DND-41 (cell line): ENCODE results near the gene MIEF2.

ENCODE experiments used
- ATAC-seq: fragments of 200-7000 bp; cut with Tn5 transposase; 3 replicates; pipeline ENCODE4 v1.9.1; 2021; ENCODE audit warnings: low read depth; ENCODE audit not compliant: insufficient read depth
- DNase-seq: peaks from one replicate; pipeline ENCODE4 v3.0.0-alpha.2; 2020
- H2AFZ ChIP-seq: 2 replicates; pipeline ENCODE4 v1.6.0; 2012; ENCODE audit warnings: low read depth, low read length
- H3K27ac ChIP-seq: 2 replicates; pipeline ENCODE4 v1.5.1; 2012; ENCODE audit warnings: low read length, inconsistent platforms
- H3K27me3 ChIP-seq: fragments of 200-600 bp; sonication (generic); 2 replicates; pipeline ENCODE4 v1.6.0; 2012; ENCODE audit warnings: low read length, mild to moderate bottlenecking, inconsistent platforms; ENCODE audit not compliant: insufficient read depth, poor library complexity
- H3K36me3 ChIP-seq: 2 replicates; pipeline ENCODE4 v1.5.1; 2012; ENCODE audit warnings: low read length, inconsistent platforms; ENCODE audit not compliant: insufficient read depth
- H3K4me1 ChIP-seq: 2 replicates; pipeline ENCODE4 v1.5.1; 2012; ENCODE audit warnings: mild to moderate bottlenecking, low read length; ENCODE audit not compliant: insufficient read depth
- H3K4me2 ChIP-seq: 2 replicates; pipeline ENCODE4 v1.6.0; 2012; ENCODE audit warnings: mild to moderate bottlenecking, moderate library complexity, low read length, inconsistent platforms; ENCODE audit not compliant: insufficient read depth
- H3K4me3 ChIP-seq, 2 experiments: fragments of 200-600 bp in 1 of 2; shearing (Covaris generic) in 1 of 2; 2 replicates each; pipeline ENCODE4 v1.5.1; 2012 to 2016; ENCODE audit warnings: inconsistent platforms in 2 of 2, low read length in 2 of 2, mild to moderate bottlenecking in 2 of 2, low read depth in 1 of 2, moderate library complexity in 1 of 2
- H3K79me2 ChIP-seq: 2 replicates; pipeline ENCODE4 v1.6.0; 2012; ENCODE audit warnings: low read length, inconsistent platforms; ENCODE audit not compliant: insufficient read depth
- H3K9ac ChIP-seq: 2 replicates; pipeline ENCODE4 v1.6.0; 2012; ENCODE audit warnings: low read depth, mild to moderate bottlenecking, inconsistent platforms, low read length, moderate library complexity
- H3K9me3 ChIP-seq: 2 replicates; pipeline ENCODE4 v1.5.1; 2012; ENCODE audit warnings: low read length, moderate library complexity, mild to moderate bottlenecking, inconsistent platforms; ENCODE audit not compliant: insufficient read depth, severe bottlenecking
- H4K20me1 ChIP-seq: 2 replicates; pipeline ENCODE4 v1.6.0; 2012; ENCODE audit warnings: low read length; ENCODE audit not compliant: insufficient read depth
- EZH2 ChIP-seq: IDR thresholded peaks from 3 replicates; pipeline ENCODE4 v1.6.1; 2012; ENCODE audit warnings: borderline replicate concordance, low read depth, mild to moderate bottlenecking, moderate library complexity, low read length, inconsistent platforms; ENCODE audit not compliant: severe bottlenecking
- TF ChIP-seq, protein P1 (sequence below): IDR thresholded peaks from 2 replicates; pipeline ENCODE4 v1.5.1; 2012; ENCODE audit warnings: borderline replicate concordance, low read length, moderate library complexity, mild to moderate bottlenecking; ENCODE audit not compliant: poor library complexity, severe bottlenecking; ENCODE audit errors: extremely low read depth

The MIEF2 gene

DNA sequence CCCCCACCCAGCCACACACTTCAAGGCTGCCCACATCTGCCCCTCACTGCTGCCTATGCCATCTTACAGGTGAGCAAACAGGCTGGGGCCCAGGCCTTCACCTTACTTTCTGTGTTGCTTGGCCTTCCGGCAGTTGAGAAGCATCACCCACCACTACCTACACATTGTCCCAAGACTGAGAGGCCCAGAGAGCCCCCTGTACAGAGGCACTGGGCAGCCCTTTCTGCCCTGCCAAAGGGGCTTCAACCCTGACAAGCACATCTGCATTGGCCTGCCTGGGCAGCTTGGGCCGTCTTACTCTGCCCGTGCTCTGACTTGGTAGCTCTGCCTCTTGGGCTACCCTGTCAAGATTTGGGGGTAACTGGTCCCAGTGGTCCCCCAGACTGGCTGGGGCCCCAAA is 1.2 kb downstream of the MIEF2 start:
- Histone ChIP-seq H2AFZ (no peak overlapping the region), H3K36me3 (peaks cover 32% of the 10 kb centered on the region), H3K27me3 (no peaks in the 10 kb centered on the region), H3K9me3 (no peaks in the 10 kb centered on the region), H3K9ac (peak overlapping the region; percentile 68), H3K4me2 (peak overlapping the region; percentile 86), H3K4me3 (peak overlapping the region; percentile 49 to 83; a peak in 3 of 4 replicates), H4K20me1 (peaks cover 14% of the 10 kb centered on the region), H3K27ac (peak overlapping the region; percentile 68), H3K79me2 (peaks cover 39% of the 10 kb centered on the region), H3K4me1 (peaks cover 51% of the 10 kb centered on the region)
- ATAC-seq (no peak), DNase-seq (no peak)
- TF ChIP-seq, protein P1, sequence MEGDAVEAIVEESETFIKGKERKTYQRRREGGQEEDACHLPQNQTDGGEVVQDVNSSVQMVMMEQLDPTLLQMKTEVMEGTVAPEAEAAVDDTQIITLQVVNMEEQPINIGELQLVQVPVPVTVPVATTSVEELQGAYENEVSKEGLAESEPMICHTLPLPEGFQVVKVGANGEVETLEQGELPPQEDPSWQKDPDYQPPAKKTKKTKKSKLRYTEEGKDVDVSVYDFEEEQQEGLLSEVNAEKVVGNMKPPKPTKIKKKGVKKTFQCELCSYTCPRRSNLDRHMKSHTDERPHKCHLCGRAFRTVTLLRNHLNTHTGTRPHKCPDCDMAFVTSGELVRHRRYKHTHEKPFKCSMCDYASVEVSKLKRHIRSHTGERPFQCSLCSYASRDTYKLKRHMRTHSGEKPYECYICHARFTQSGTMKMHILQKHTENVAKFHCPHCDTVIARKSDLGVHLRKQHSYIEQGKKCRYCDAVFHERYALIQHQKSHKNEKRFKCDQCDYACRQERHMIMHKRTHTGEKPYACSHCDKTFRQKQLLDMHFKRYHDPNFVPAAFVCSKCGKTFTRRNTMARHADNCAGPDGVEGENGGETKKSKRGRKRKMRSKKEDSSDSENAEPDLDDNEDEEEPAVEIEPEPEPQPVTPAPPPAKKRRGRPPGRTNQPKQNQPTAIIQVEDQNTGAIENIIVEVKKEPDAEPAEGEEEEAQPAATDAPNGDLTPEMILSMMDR = no peak
- TF ChIP-seq EZH2 = no peak

DNA sequence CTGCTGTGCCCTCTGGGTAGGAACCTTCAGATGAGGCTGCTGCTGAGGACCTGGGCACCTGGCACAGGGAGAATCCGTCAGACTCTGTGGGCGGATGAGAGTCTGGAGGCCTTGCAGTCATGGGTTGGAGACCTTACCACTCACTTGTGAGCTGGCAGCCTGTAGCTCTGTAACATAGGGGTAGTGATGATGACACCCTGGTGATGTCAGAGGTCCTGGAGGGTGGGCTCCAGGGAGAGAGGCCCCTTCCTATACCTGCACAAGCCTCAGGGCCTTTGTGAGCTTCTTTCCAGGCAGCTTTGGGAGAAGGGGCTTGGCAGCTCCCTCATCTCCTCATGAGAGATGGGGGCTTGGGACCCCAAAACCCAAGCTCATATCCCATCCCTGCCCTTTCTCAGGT is 1.6 kb downstream of the MIEF2 start:
- no peak for TF ChIP-seq EZH2
- TF ChIP-seq, protein P1 = no peak
- ATAC-seq = no peak
- H3K4me1 ChIP-seq = peaks cover 47% of the 10 kb centered on the region
- DNase-seq = no peak
- peaks cover 11% of the 10 kb centered on the region for H4K20me1 ChIP-seq
- no peaks in the 10 kb centered on the region for H3K9me3 ChIP-seq
- H2AFZ ChIP-seq = no peak overlapping the region
- no peaks in the 10 kb centered on the region for H3K27me3 ChIP-seq
- no peak overlapping the region for H3K27ac ChIP-seq
- peak overlapping the region; percentile 86 for H3K4me2 ChIP-seq
- H3K4me3 ChIP-seq = peak overlapping the region in 1 of 2 experiments; percentile 83; a peak in 2 of 4 replicates
- peaks cover 29% of the 10 kb centered on the region for H3K36me3 ChIP-seq
- peak overlapping the region; percentile 68; the same call in 1 of the 2 replicates for H3K9ac ChIP-seq
- peaks cover 35% of the 10 kb centered on the region for H3K79me2 ChIP-seq

DNA sequence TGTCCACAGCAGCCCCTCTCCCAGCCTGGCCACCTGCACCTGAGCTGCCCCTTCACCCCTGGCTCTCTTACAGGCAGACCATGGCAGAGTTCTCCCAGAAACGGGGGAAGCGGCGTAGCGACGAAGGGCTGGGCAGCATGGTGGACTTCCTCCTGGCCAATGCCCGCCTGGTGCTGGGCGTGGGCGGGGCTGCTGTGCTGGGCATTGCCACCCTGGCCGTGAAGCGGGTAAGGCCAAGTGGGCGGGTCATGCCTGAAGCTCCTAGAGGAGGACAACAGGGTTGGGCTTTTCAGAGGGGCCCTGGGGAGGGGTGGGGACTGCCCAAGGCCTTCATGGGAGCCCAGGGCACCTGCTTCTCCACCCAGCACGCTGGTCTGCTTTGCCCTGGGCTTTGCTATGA is 2.2 kb downstream of the MIEF2 start:
- Histone ChIP-seq H3K36me3 (peaks cover 29% of the 10 kb centered on the region), H3K27ac (no peak overlapping the region), H3K79me2 (peaks cover 29% of the 10 kb centered on the region), H2AFZ (no peak overlapping the region), H3K4me3 (no peak overlapping the region), H3K4me1 (peaks cover 41% of the 10 kb centered on the region), H3K9me3 (no peaks in the 10 kb centered on the region), H3K4me2 (peak overlapping the region; percentile 86; the same call in 1 of the 2 replicates), H3K9ac (0 out of 2 replicates have a peak overlapping the region, but pooled peaks have one; percentile 68), H4K20me1 (peaks cover 9% of the 10 kb centered on the region), H3K27me3 (no peaks in the 10 kb centered on the region)
- TF ChIP-seq EZH2 = no peak
- TF ChIP-seq, protein P1 = no peak
- ATAC-seq (no peak), DNase-seq (no peak)
